ENCODE data around the gene GCNT3.

DNA sequence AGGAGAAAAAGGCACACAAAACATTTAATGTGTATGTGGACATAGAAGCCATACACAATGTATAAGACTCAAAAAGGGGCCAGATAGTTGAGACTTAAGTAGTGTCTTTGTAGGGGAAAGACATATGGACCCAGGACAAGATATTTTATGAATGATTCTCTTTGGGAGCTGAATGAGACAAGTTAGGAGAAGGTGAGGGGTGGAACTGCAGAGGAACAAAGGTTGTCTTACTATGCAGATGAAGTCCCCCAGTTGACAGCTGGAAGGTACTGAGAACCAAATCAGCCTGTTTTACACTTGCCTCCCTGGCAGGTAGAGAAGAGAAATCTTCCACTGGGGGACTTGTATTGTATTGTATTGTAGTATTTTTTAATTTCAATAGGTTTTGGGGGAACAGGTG, 14.9 kb upstream of the GCNT3 start:
- TF ChIP-seq POLR2A (IDR thresholded peaks at IDR 0.05; ENCODE audit: low read length) = no peak
- TF ChIP-seq GATA1 (IDR thresholded peaks at IDR 0.05; ENCODE audit: low read depth, low read length) = no peak
